ENCODE data around the gene MOCOS.

The MOCOS gene

GRCh38 chr18:36183987-36184386 is 3.3 kb upstream of the MOCOS start:
- H2AFZ ChIP-seq (ENCODE audit: low read depth, low read length), result no peak overlapping the region
- H3K27me3 ChIP-seq (ENCODE audit: insufficient read depth, low read length), result peaks cover 14% of the 10 kb centered on the region
- H3K4me1 ChIP-seq (ENCODE audit: insufficient read depth, low read length), result no peaks in the 10 kb centered on the region
- H3K9me3 ChIP-seq (ENCODE audit: low read length), result no peaks in the 10 kb centered on the region
- H3K36me3 ChIP-seq (ENCODE audit: insufficient read depth, low read length), result no peaks in the 10 kb centered on the region
- H3K4me3 ChIP-seq (ENCODE audit: low read length), result no peak overlapping the region

- H3K4me1 ChIP-seq (ENCODE audit: insufficient read depth, low read length), result no peaks in the 10 kb centered on the region
- peaks cover 14% of the 10 kb centered on the region for H3K27me3 ChIP-seq (ENCODE audit: insufficient read depth, low read length)
- no peak overlapping the region for H3K4me3 ChIP-seq (ENCODE audit: low read length)
- no peaks in the 10 kb centered on the region for H3K36me3 ChIP-seq (ENCODE audit: insufficient read depth, low read length)
- no peaks in the 10 kb centered on the region for H3K9me3 ChIP-seq (ENCODE audit: low read length)
- H2AFZ ChIP-seq (ENCODE audit: low read depth, low read length), result no peak overlapping the region
Measured at GRCh38 chr18:36185157-36185556, 2.1 kb upstream of the MOCOS start.

GRCh38 chr18:36185901-36186460 is 1.3 kb upstream of the MOCOS start:
- peaks cover 14% of the 10 kb centered on the region for H3K27me3 ChIP-seq (ENCODE audit: insufficient read depth, low read length)
- no peaks in the 10 kb centered on the region for H3K9me3 ChIP-seq (ENCODE audit: low read length)
- no peak overlapping the region for H2AFZ ChIP-seq (ENCODE audit: low read depth, low read length)
- no peaks in the 10 kb centered on the region for H3K36me3 ChIP-seq (ENCODE audit: insufficient read depth, low read length)
- H3K4me1 ChIP-seq (ENCODE audit: insufficient read depth, low read length), result no peaks in the 10 kb centered on the region
- no peak overlapping the region for H3K4me3 ChIP-seq (ENCODE audit: low read length)

- Histone ChIP-seq H3K36me3 (ENCODE audit: insufficient read depth, low read length) (no peaks in the 10 kb centered on the region), H2AFZ (ENCODE audit: low read depth, low read length) (peak overlapping the region; percentile 96), H3K27me3 (ENCODE audit: insufficient read depth, low read length) (peaks cover 14% of the 10 kb centered on the region), H3K4me3 (ENCODE audit: low read length) (peak overlapping the region; percentile 69), H3K9me3 (ENCODE audit: low read length) (no peaks in the 10 kb centered on the region), H3K4me1 (ENCODE audit: insufficient read depth, low read length) (no peaks in the 10 kb centered on the region)
Measured at GRCh38 chr18:36186461-36187192, 670 bp upstream of the MOCOS start.

GRCh38 chr18:36187826-36188721 is 777 bp downstream of the MOCOS start:
- H3K4me1 ChIP-seq (ENCODE audit: insufficient read depth, low read length), result no peaks in the 10 kb centered on the region
- H3K9me3 ChIP-seq (ENCODE audit: low read length), result no peaks in the 10 kb centered on the region
- peak overlapping the region; percentile 69 for H3K4me3 ChIP-seq (ENCODE audit: low read length)
- peaks cover 14% of the 10 kb centered on the region for H3K27me3 ChIP-seq (ENCODE audit: insufficient read depth, low read length)
- H2AFZ ChIP-seq (ENCODE audit: low read depth, low read length), result peak overlapping the region; percentile 96
- H3K36me3 ChIP-seq (ENCODE audit: insufficient read depth, low read length), result no peaks in the 10 kb centered on the region

GRCh38 chr18:36188916-36189315 is 1.6 kb downstream of the MOCOS start:
- H3K36me3 ChIP-seq (ENCODE audit: insufficient read depth, low read length), result no peaks in the 10 kb centered on the region
- H3K9me3 ChIP-seq (ENCODE audit: low read length), result no peaks in the 10 kb centered on the region
- no peaks in the 10 kb centered on the region for H3K4me1 ChIP-seq (ENCODE audit: insufficient read depth, low read length)
- H2AFZ ChIP-seq (ENCODE audit: low read depth, low read length), result no peak overlapping the region
- H3K27me3 ChIP-seq (ENCODE audit: insufficient read depth, low read length), result peaks cover 14% of the 10 kb centered on the region
- no peak overlapping the region for H3K4me3 ChIP-seq (ENCODE audit: low read length)

GRCh38 chr18:36189486-36189885 is 2.2 kb downstream of the MOCOS start:
- H3K4me1 ChIP-seq (ENCODE audit: insufficient read depth, low read length), result no peaks in the 10 kb centered on the region
- no peak overlapping the region for H2AFZ ChIP-seq (ENCODE audit: low read depth, low read length)
- H3K9me3 ChIP-seq (ENCODE audit: low read length), result no peaks in the 10 kb centered on the region
- H3K27me3 ChIP-seq (ENCODE audit: insufficient read depth, low read length), result peaks cover 14% of the 10 kb centered on the region
- H3K4me3 ChIP-seq (ENCODE audit: low read length), result no peak overlapping the region
- H3K36me3 ChIP-seq (ENCODE audit: insufficient read depth, low read length), result no peaks in the 10 kb centered on the region

GRCh38 chr18:36191286-36191685 is 4.0 kb downstream of the MOCOS start:
- no peak overlapping the region for H2AFZ ChIP-seq (ENCODE audit: low read depth, low read length)
- no peaks in the 10 kb centered on the region for H3K9me3 ChIP-seq (ENCODE audit: low read length)
- H3K4me3 ChIP-seq (ENCODE audit: low read length), result no peak overlapping the region
- H3K27me3 ChIP-seq (ENCODE audit: insufficient read depth, low read length), result peaks cover 11% of the 10 kb centered on the region
- H3K36me3 ChIP-seq (ENCODE audit: insufficient read depth, low read length), result no peaks in the 10 kb centered on the region
- no peaks in the 10 kb centered on the region for H3K4me1 ChIP-seq (ENCODE audit: insufficient read depth, low read length)

GRCh38 chr18:36191711-36192110 is 4.4 kb downstream of the MOCOS start:
- no peak overlapping the region for H3K4me3 ChIP-seq (ENCODE audit: low read length)
- no peak overlapping the region for H2AFZ ChIP-seq (ENCODE audit: low read depth, low read length)
- H3K9me3 ChIP-seq (ENCODE audit: low read length), result no peaks in the 10 kb centered on the region
- no peaks in the 10 kb centered on the region for H3K4me1 ChIP-seq (ENCODE audit: insufficient read depth, low read length)
- H3K36me3 ChIP-seq (ENCODE audit: insufficient read depth, low read length), result no peaks in the 10 kb centered on the region
- peaks cover 9% of the 10 kb centered on the region for H3K27me3 ChIP-seq (ENCODE audit: insufficient read depth, low read length)

- Histone ChIP-seq H2AFZ (ENCODE audit: low read depth, low read length) (no peak overlapping the region), H3K27me3 (ENCODE audit: insufficient read depth, low read length) (no peaks in the 10 kb centered on the region), H3K4me3 (ENCODE audit: low read length) (no peak overlapping the region), H3K4me1 (ENCODE audit: insufficient read depth, low read length) (no peaks in the 10 kb centered on the region), H3K36me3 (ENCODE audit: insufficient read depth, low read length) (no peaks in the 10 kb centered on the region), H3K9me3 (ENCODE audit: low read length) (no peaks in the 10 kb centered on the region)
Measured at GRCh38 chr18:36194600-36195315, 7.5 kb downstream of the MOCOS start.

GRCh38 chr18:36195427-36196122 is 8.3 kb downstream of the MOCOS start:
- Histone ChIP-seq H3K4me3 (ENCODE audit: low read length) (no peak overlapping the region), H2AFZ (ENCODE audit: low read depth, low read length) (no peak overlapping the region), H3K36me3 (ENCODE audit: insufficient read depth, low read length) (no peaks in the 10 kb centered on the region), H3K27me3 (ENCODE audit: insufficient read depth, low read length) (no peaks in the 10 kb centered on the region), H3K9me3 (ENCODE audit: low read length) (no peaks in the 10 kb centered on the region), H3K4me1 (ENCODE audit: insufficient read depth, low read length) (no peaks in the 10 kb centered on the region)

- no peaks in the 10 kb centered on the region for H3K27me3 ChIP-seq (ENCODE audit: insufficient read depth, low read length)
- no peaks in the 10 kb centered on the region for H3K9me3 ChIP-seq (ENCODE audit: low read length)
- H3K4me1 ChIP-seq (ENCODE audit: insufficient read depth, low read length), result no peaks in the 10 kb centered on the region
- H3K36me3 ChIP-seq (ENCODE audit: insufficient read depth, low read length), result no peaks in the 10 kb centered on the region
- H2AFZ ChIP-seq (ENCODE audit: low read depth, low read length), result no peak overlapping the region
- no peak overlapping the region for H3K4me3 ChIP-seq (ENCODE audit: low read length)
Measured at GRCh38 chr18:36196238-36196995, 9.1 kb downstream of the MOCOS start.
